Naive thymus-derived CD8-positive, alpha-beta T cell (primary cell): Measurements from ENCODE around the gene PLEKHG4B. TPM values are rescaled to one million over a fixed set of nuclear protein-coding genes. Genes with fewer than 3 reads are reported as not detected.

Source experiments
- ATAC-seq, 2 donors: fragments of 150-1000 bp; cut with Tn5 transposase in 1 of 2; sonication (Bioruptor Pico), chemical (Tn5 transposase) in 1 of 2; 1 replicate in 1 of 2; 2 replicates in 1 of 2; pipeline ENCODE4 v1.10.0; 2021; ENCODE audit warnings: mild to moderate bottlenecking in 2 of 2, moderate library complexity in 2 of 2
- POLR2A ChIA-PET: fragments of 350-600 bp; sonication (Branson Sonifier 250); formaldehyde crosslinking; loops from one replicate; lab custom pipeline; 2021; ENCODE audit warnings: antibody characterized with exemption; lab: Charles Lee
- DNase-seq, 10 donors: peaks; one replicate each; pipeline versions ENCODE4 v3.0.0 to v3.0.0-alpha.2; 2020 to 2022
- H3K27ac Mint-ChIP-seq, 10 donors: one replicate each; pipeline ENCODE4 v1.8.0; 2020 to 2022; ENCODE audit warnings: mild to moderate bottlenecking in 10 of 10, mixed read lengths in 10 of 10, moderate library complexity in 4 of 10, inconsistent platforms in 1 of 10
- H3K27me3 Mint-ChIP-seq, 5 donors: one replicate each; pipeline ENCODE4 v1.8.0; 2021 to 2022; ENCODE audit warnings: mixed read lengths in 5 of 5
- H3K36me3 Mint-ChIP-seq, 3 donors: one replicate each; pipeline ENCODE4 v1.8.0; 2020 to 2022; ENCODE audit warnings: mixed read lengths in 3 of 3, mild to moderate bottlenecking in 2 of 3, inconsistent platforms in 1 of 3
- H3K4me1 Mint-ChIP-seq, 4 donors: one replicate each; pipeline ENCODE4 v1.8.0; 2021 to 2022; ENCODE audit warnings: mixed read lengths in 4 of 4
- H3K4me3 Mint-ChIP-seq, 10 donors: one replicate each; pipeline ENCODE4 v1.8.0; 2020 to 2022; ENCODE audit warnings: mild to moderate bottlenecking in 10 of 10, mixed read lengths in 10 of 10, moderate library complexity in 6 of 10, inconsistent platforms in 1 of 10
- H3K9me3 Mint-ChIP-seq, 9 donors: one replicate each; pipeline ENCODE4 v1.8.0; 2020 to 2022; ENCODE audit warnings: mixed read lengths in 9 of 9, mild to moderate bottlenecking in 3 of 9, inconsistent platforms in 1 of 9, moderate library complexity in 1 of 9
- polyA plus RNA-seq, 3 donors: library from polyadenylated mRNA; unstranded; fragments of 300-500 nt; fragmentation: Illumina TruSeq; gene quantifications; one replicate each; pipeline ENCODE4 v1.2.3, GENCODE V29; 2021
- total RNA-seq, 8 experiments: library from RNA in 2 of 8; stranded (reverse) in 2 of 8; gene quantifications; one replicate each; pipeline ENCODE4 v1.2.3 and lab custom pipeline; 2021 to 2026

The PLEKHG4B gene
- total and polyA plus RNA-seq, 5 experiments from 2014 or later, result not detected

- no peaks in the 10 kb centered on the region for H3K4me1 Mint-ChIP-seq
- H3K27ac Mint-ChIP-seq, result no peak overlapping the region
- POLR2A ChIA-PET, result no interaction called here
- no peaks in the 10 kb centered on the region for H3K36me3 Mint-ChIP-seq
- ATAC-seq (no peak), DNase-seq (no peak)
- no peaks in the 10 kb centered on the region for H3K9me3 Mint-ChIP-seq
- H3K4me3 Mint-ChIP-seq, result no peak overlapping the region
- H3K27me3 Mint-ChIP-seq, result peaks cover 0 to 2% (median 0%) of the 10 kb centered on the region in 5 donors
Measured at GRCh38 chr5:174876-175465, 83.0 kb downstream of the PLEKHG4B start.

DNA sequence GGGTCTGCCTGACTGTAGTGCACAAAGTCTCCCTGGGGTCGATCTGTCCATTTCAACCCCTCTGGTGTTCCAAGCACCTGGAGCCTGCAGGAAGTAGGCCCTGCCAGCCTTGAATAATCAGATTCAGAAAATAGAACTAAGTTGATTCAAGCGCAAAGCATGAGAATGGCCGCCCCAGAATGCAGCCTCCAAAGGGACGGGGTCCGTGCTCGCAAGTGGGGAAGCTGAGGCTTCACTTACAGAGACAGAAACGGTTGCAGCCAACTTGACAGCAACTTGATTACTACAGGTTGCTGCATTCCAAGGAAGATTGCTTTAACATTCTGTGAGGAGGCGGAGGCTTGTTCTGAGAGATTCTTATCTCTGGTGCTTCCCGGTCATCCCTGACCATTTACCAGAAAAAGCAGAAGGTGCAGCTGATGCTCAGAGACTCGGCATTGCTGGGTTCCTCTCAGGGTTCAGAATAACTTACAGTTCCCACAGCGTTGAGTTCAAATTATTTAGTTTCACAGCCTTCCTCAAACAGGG lies 84.4 kb downstream of the PLEKHG4B start:
- Mint-ChIP-seq H3K27ac (no peak overlapping the region), H3K4me3 (no peak overlapping the region), H3K36me3 (no peaks in the 10 kb centered on the region), H3K9me3 (no peaks in the 10 kb centered on the region), H3K27me3 (peaks cover 0 to 9% (median 3%) of the 10 kb centered on the region in 5 donors), H3K4me1 (no peaks in the 10 kb centered on the region)
- POLR2A ChIA-PET, result no interaction called here
- ATAC-seq (no peak), DNase-seq (no peak)

DNA sequence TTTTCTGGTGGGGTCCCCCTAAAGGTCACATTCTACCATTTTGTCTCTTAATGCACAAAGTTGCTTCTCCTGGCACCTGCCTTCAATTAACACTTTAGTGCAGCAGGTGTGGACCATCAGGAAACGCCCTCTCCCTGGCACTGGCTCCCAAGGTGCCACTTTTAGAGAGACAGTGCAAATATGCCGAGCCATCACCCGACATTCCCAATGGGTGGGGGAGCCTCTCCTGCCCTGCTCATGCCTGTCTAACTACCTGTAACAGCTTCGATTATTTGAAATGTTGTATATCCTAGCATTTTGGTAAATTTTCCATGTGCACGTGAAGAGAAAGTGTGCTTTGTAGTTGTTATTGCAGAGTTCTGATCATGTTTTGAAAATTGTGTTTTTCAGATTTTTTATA lies 86.1 kb downstream of the PLEKHG4B start:
- Mint-ChIP-seq H3K27ac (no peak overlapping the region), H3K9me3 (no peaks in the 10 kb centered on the region), H3K36me3 (no peaks in the 10 kb centered on the region), H3K27me3 (peaks cover 0 to 10% (median 3%) of the 10 kb centered on the region in 5 donors), H3K4me1 (no peaks in the 10 kb centered on the region), H3K4me3 (no peak overlapping the region)
- DNase-seq (no peak), ATAC-seq (no peak)
- POLR2A ChIA-PET, result no interaction called here

GRCh38 chr5:179401-179800 lies 87.4 kb downstream of the PLEKHG4B start:
- ATAC-seq (no peak), DNase-seq (no peak)
- POLR2A ChIA-PET, result no interaction called here
- peaks cover 0 to 10% (median 3%) of the 10 kb centered on the region in 5 donors for H3K27me3 Mint-ChIP-seq
- H3K9me3 Mint-ChIP-seq, result no peaks in the 10 kb centered on the region
- H3K36me3 Mint-ChIP-seq, result no peaks in the 10 kb centered on the region
- no peaks in the 10 kb centered on the region for H3K4me1 Mint-ChIP-seq
- H3K27ac Mint-ChIP-seq, result no peak overlapping the region
- no peak overlapping the region for H3K4me3 Mint-ChIP-seq

DNA sequence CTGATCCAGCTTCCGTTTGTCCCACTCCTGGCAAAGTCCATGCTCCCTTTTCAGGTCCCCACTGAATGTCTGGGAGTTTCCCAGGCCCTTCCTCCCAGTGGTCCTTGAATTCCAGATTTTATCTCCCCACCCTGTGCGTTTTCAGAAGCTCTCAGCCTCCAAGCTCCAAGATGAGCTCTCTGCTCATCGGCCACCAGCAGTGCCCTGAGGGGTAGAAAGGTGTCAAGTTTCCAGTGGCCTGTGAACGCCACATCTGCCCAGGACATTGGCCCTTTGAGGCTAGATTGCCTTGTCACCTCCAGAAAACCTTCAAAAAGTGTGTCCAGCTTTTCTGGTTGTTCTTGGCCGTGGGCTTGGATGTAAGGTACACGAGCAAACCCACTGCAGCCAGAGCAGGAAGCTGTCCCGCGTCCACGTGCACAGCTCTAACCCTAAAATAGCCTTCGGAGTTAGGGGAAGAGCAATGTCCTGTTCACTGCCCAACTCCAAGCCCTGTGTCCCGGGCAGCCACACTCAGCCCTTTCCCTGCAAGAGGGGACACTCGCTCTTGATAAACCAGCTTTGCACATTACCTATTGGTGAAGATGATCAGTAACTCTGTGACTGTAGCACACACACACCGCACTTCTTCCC lies 88.4 kb downstream of the PLEKHG4B start:
- DNase-seq (no peak), ATAC-seq (no peak)
- Mint-ChIP-seq H3K27ac (no peak overlapping the region), H3K4me3 (no peak overlapping the region), H3K9me3 (no peaks in the 10 kb centered on the region), H3K4me1 (no peaks in the 10 kb centered on the region), H3K36me3 (no peaks in the 10 kb centered on the region), H3K27me3 (peaks cover 0 to 10% (median 3%) of the 10 kb centered on the region in 5 donors)
- POLR2A ChIA-PET, result no interaction called here

- no peaks in the 10 kb centered on the region for H3K9me3 Mint-ChIP-seq
- no peaks in the 10 kb centered on the region for H3K36me3 Mint-ChIP-seq
- POLR2A ChIA-PET, result no interaction called here
- ATAC-seq, result no peak
- no peak overlapping the region for H3K4me3 Mint-ChIP-seq
- H3K27ac Mint-ChIP-seq, result no peak overlapping the region
- H3K27me3 Mint-ChIP-seq, result peaks cover 0 to 10% (median 3%) of the 10 kb centered on the region in 5 donors
- no peak for DNase-seq
- H3K4me1 Mint-ChIP-seq, result no peaks in the 10 kb centered on the region
Measured at GRCh38 chr5:181160-181559, 89.2 kb downstream of the PLEKHG4B start.

DNA sequence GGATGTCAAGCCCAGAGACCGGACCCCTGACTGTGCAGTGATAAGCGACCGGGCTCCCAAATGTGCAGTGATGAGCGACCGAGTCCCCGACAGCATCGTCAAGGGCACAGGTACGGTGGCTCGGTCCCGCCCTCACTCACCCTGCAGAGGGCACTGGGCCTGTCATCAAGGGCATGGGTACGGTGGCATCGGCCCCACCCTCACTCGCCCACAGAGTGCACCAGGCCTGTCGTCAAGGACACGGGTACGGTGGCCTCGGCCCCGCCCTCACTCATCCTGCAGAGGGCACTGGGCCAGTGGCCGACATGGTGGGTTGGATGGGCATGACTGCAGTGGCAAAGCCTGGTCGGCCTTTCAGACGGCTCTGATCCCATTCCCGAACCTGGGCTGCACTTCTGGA lies 89.6 kb downstream of the PLEKHG4B start:
- DNase-seq, result no peak
- Mint-ChIP-seq H3K36me3 (no peaks in the 10 kb centered on the region), H3K4me3 (no peak overlapping the region), H3K27ac (no peak overlapping the region), H3K27me3 (peaks cover 0 to 10% (median 3%) of the 10 kb centered on the region in 5 donors), H3K4me1 (no peaks in the 10 kb centered on the region), H3K9me3 (no peaks in the 10 kb centered on the region)
- no peak for ATAC-seq
- POLR2A ChIA-PET, result no interaction called here

GRCh38 chr5:182126-182525 lies 90.2 kb downstream of the PLEKHG4B start:
- POLR2A ChIA-PET, result no interaction called here
- Mint-ChIP-seq H3K9me3 (no peaks in the 10 kb centered on the region), H3K36me3 (no peaks in the 10 kb centered on the region), H3K27ac (peak overlapping the region in 2 of 10 donors; percentile 33 to 41), H3K4me1 (no peaks in the 10 kb centered on the region), H3K27me3 (peaks cover 0 to 10% (median 3%) of the 10 kb centered on the region in 5 donors), H3K4me3 (no peak overlapping the region)
- ATAC-seq, result no peak
- DNase-seq, result no peak

DNA sequence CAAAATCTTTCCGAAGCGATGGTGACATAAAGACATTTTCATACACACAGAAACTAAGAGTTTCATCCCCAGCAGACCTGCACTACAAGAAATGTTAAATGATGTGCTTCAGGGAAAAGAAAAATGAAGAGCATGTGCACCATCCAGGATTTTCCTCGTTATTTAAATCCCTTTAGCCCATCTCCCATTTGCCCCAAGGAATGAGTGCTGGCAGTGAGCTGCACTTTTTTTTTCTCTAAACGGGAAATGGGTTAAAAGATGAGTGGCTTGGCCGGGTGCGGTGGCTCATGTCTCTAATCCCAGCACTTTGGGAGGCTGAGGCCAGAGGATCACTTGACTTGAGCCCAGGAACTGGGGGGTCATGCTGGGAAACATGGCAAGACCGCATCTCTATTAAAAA lies 92.5 kb downstream of the PLEKHG4B start:
- H3K4me1 Mint-ChIP-seq, result peaks cover 3 to 9% (median 8%) of the 10 kb centered on the region in 4 donors
- H3K36me3 Mint-ChIP-seq, result no peaks in the 10 kb centered on the region
- POLR2A ChIA-PET, result no interaction called here
- ATAC-seq (no peak), DNase-seq (no peak)
- H3K9me3 Mint-ChIP-seq, result no peaks in the 10 kb centered on the region
- H3K27ac Mint-ChIP-seq, result no peak overlapping the region
- peaks cover 0 to 10% (median 3%) of the 10 kb centered on the region in 5 donors for H3K27me3 Mint-ChIP-seq
- no peak overlapping the region for H3K4me3 Mint-ChIP-seq

DNA sequence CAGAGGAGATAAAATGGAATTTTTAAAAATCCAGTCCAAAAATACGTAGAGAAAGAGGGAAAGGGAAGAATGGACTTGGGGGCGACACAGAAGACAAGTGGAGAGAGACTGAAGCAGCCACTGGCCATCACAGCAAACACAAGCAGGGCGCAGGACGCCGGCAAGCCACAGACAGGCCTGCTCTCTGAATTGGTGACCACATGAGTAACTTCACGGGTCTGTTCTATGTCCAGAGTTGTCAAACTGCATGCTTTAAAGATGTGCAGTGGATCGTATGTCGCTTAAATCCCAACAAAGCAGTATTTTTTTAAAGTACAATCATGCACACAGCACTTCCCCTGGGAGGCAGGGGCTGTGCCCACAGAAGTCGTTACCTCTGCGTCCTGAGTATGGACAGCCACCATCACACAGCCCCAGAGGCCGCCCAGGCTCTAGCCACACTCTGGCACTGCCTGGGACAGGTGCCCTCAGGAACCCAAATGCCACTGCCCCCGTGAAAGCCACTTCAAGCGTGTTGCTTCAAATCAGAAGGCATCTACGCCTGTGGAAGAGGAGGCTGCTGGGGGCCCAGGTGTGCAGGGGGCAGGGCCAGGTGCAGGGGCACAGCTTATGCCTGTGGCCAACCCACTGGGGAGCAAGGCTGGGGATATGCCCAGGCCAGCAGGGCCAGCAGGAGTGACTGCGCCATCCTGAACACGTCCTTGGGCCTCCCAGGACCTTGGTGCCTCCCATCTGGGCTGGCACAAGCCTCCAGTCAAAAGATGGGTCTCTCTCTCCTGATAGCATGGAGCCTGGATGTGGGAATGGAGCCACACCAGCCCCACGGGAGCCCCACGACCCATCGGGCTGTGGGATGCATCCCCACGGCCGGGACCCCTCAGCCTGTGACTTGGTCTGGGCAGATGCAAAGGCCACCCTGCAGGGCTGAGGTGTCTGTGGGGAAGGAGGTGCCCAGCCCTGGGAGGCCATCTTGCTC lies 93.4 kb downstream of the PLEKHG4B start:
- ATAC-seq (no peak), DNase-seq (no peak)
- Mint-ChIP-seq H3K4me3 (no peak overlapping the region), H3K9me3 (no peaks in the 10 kb centered on the region), H3K27me3 (peaks cover 3 to 10% (median 4%) of the 10 kb centered on the region in 5 donors), H3K27ac (no peak overlapping the region), H3K4me1 (peaks cover 3 to 12% (median 9%) of the 10 kb centered on the region in 4 donors), H3K36me3 (no peaks in the 10 kb centered on the region)
- POLR2A ChIA-PET, result no interaction called here

DNA sequence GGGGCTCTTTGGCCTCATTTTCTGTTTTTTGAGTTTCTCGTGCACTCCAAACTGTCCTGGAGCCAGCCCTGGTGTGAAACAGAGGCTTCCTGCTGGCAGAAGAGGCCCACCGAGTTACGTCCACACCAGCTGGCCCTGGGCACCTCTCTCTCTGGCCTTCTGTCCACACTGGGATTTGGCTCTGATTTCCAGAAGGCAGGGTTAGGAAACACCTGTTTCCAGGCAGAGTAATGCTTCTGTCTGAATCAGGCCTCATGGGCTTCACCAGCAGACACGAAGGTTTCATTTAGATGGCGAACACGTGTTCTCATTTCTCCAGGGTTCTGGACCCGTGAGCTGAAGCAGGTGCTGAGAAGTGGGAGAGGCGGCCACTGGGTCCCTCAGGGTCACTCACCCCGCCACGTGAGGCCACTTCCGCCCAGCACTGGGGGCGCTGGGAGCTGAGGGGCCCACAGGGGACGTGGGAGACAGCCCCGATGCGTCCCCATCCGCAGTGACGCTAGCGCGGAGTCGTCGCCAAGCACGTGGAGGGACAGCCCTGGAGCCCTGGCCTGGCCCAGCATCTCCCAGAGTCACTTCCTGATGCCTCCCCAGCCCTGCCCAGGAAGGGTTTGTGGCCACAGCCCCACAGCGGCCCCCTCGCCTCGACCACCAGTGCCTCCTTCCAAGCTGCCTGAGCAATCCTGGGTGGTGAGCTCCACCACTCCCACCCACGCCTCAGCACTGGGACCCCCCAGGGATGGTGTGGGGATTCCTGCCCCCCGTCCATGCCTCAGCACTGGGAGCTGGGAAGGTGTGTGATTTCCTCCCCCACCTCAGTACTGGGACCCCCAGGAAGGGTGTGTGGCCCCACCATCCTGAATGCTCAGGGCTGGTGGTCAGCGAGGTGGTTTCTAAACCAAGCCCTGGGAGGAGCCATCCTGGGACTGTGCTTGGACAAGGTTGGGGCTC lies 94.4 kb downstream of the PLEKHG4B start:
- Mint-ChIP-seq H3K4me1 (peaks cover 3 to 14% (median 9%) of the 10 kb centered on the region in 4 donors), H3K9me3 (no peaks in the 10 kb centered on the region), H3K27me3 (peaks cover 0 to 5% (median 4%) of the 10 kb centered on the region in 5 donors), H3K27ac (no peak overlapping the region), H3K4me3 (no peak overlapping the region), H3K36me3 (no peaks in the 10 kb centered on the region)
- DNase-seq, result no peak
- ATAC-seq, result no peak
- POLR2A ChIA-PET, result no interaction called here

- Mint-ChIP-seq H3K9me3 (no peaks in the 10 kb centered on the region), H3K27ac (no peak overlapping the region), H3K4me3 (peak overlapping the region in 1 of 10 donors; percentile 10), H3K27me3 (peaks cover 0 to 5% (median 4%) of the 10 kb centered on the region in 5 donors), H3K36me3 (no peaks in the 10 kb centered on the region), H3K4me1 (peaks cover 3 to 14% (median 9%) of the 10 kb centered on the region in 4 donors)
- no peak for ATAC-seq
- no peak for DNase-seq
- POLR2A ChIA-PET, result interaction anchor here (2.2 kb wide), 1 partner anchor 32 kb away, joined by 32 read pairs; the partner anchor contains the start of genes CCDC127 and SDHA
Measured at GRCh38 chr5:187042-187431, 95.1 kb downstream of the PLEKHG4B start.
